Activated T-helper 1 cell treated with Interleukin-2 at 50 U/mL for 16 hours (primary cell): ENCODE measurements around the gene MEG3.

Experiments
- DNase-seq: peaks from one replicate; pipeline ENCODE4 v3.0.0-alpha.2; 2020; ENCODE audit warnings: low read depth

MEG3 gene

DNA sequence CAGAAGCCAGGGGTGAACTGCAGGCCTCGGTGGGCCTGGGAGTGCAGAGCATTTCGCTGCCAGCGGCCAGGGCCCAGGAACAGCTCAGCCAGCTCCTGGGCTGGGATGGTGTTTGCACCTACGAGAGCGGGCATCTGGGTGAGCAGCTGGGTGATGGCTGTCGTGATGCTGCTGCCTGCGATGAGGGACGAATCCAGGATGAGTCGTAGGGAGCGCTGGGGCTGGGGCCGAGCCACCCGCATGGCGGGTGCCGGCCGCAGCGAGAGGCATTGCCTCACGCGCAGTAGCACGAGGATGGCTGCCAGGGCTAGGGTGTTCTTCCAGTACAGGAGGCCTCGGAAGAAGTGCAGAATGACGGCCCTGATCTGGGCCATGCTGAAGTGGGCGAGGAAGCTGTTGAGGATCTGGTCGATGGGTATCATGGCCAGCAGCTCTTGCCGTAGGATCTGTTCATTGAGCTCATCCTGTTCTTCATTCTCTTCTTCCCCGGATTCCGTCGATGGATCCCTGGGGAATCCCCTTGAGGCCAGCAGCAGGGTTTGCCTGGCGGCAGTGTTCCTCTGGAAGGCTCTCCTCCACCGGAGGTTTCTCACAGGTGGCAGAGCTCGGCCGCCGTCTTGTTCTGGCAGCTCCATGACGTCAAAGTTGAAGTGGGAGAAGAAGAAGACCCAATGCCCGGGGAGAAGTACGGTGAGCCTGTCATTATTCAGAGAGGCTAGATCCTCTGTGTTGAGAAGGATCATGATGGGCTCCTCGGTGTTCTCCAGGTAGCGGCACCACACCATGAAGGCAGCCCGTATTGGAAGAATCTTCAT is 55.5 kb downstream of the MEG3 start:
- DNase-seq: no peak

DNA sequence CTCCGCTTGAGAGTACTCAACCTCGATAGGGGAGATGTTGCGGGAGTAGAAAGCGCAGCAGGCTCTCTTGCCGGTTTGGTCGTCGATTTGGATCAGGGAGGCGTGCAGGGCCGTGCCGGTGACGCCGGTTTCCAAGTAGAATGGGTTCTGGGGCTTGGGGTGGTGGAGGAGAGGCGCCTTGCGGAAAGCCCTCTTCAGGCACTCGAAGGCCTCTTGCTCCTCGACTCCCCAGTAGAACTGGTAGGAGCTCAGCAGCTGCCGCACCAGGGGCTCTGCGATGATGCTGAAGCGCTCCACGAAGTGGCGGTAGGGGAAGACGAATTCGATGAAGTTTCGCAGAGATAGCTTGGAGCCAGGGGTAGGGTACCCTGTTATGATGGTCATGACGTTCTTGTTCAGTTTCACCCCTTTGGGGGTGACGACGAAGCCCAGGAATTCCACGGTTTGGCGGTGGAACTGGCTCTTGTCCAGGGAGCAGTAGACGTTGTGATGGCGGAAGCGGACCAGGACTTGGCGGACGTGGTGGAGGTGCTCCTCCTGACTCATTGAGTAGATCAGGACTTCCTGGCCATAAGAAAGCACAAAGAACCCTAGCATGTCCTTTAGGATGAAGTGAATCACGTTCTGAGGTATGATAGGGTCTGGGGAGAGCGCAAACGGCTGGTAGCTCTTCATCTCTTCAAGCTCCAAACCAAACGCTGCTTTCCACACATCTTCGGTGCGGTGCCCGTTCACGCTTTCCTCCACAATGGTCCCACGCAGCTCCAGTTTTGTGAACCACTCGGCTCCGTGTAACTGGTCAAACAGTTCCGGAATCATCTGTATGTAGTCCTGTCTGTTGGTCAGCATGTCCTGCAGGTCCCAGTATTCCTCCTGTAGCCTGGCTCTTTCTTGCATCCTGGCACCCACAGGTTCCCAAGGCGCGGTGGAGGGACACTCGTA is 56.4 kb downstream of the MEG3 start:
- DNase-seq: no peak

DNA sequence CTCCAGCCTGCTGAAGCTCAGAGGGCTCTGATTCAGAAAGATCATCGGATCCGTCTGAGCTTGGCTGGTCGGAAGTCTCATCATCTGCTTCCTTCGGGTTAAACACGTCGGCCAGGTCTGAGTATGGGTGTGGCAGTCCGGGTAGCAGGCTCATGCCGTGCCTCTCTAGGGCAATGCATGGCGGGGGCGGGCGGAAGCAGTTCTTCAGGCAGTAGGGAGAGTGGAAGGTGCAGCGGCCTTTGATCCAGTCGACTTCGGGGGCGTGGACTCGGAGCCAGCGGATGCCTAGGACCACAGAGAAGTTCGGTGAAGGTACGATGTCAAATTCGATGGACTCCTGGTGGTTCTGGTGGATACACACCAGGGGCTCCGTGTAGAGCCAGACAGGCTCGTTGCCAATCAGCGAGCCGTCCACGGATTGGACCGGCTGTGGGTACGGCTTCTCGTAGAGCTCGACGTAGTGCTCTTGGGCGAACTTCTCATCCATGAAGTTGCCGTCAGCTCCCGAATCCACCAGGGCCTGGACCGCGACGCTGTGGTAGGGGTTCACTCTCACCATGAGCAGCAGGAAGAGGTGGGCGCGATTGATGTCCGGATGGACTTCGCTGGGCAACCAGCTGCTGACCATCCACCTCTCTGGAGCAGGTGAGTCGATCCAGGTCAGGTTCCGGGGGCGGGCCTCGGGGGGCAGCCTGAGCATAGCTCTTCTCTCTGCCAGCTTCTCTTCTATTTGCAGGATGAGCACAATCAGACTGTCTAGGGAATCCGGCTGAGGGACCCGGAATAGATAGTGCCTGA is 57.3 kb downstream of the MEG3 start:
- DNase-seq: no peak

DNA sequence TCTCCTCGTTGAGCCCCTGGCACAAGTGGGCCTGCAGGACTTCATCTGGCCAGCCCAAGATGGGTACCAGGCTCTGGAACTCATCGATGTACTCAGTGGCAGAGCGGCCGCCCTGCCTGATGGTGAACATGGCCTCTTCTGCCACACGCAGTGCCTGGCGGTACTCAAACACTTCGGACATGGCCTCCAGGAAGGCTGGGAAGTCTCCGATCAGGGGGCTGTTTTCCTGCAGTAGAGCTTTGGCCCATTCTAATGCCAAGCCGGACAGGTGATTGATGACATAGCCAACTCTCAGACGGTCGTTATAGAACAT is 57.8 kb downstream of the MEG3 start:
- no peak for DNase-seq

DNA sequence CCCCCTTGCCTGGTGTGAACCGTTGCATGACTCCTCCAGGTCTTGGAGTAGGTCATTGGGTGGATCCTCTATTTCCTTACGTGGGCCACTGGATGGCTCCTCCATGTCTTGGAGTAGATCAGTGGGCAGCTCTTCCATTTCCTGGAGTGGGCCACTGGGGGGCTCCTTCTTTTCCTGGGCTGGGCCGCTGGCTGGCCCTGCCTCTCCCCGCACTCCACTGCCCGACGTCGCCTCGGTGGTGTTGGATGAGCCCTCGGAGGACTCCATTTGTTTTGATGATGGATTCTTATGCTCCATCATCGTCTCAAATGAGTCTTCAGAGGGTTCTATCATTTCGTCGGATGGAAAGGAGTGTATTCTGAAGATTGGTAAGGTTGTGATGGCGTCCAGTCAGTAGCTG is 58.5 kb downstream of the MEG3 start:
- DNase-seq: no peak

DNA sequence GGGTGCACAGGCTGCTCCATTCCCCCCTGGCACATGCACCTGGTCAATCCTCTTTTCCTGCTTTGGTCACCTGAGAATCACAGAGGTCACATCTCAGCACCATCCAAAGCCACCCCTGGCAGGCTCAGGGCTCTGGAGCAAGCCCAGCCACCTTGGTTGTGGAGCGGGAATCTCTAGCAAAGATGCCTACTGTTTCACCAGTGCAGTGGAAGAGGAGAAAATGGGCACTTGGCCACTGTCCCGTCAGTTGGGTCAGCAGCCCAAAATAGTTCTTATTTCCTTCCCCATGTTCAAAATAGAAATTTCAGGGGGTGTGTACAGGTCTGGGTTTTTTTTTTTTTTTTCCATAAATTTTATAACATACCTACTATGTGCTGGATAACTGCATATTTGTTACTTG is 59.3 kb downstream of the MEG3 start:
- DNase-seq: no peak

DNA sequence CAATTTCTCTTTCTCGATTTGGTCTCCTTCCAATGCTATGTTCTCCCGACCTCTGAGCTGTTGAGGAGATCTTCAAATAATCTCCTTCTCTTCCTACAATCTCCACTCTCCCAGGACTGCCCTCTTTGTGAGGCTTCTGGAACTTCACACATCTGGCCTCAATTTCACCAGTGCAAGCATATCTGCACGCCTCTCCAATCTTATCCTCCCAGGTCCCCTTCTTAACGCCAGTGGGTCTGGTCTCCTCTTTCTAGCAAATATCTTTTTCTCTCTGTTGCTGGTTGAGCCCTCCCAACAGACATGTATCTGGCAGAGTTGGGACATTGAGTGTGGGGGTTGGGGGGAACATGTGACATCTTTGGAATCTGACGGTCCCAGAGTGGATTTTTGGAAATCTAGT is 59.7 kb downstream of the MEG3 start:
- no peak for DNase-seq

DNA sequence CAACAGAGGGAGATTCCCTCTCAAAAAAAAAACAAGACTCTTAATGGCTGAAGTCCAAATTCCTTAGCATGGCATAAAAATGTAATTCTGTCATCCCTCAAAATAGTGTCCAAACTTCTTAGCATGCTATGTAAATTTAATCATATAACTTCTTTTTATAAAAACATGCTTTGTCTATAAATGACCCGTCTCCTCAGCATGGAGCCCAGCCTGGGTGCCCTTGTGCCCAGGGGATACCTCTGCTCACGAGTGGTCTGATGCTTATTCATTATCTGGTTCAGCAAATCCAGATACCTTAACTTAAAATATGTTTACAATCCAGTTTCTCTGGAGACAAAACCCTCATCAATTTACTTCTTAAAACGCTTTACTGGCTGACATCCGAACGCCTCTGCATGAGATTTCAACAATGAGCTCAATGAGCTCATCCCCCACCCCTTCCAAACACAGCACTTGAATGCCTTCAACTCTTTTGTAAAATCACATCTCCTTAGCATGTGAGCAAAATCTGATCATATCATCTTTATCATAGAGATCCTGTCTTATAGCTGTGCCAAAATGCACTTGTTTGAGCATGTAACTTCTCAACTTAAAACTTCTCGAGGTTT is 61.9 kb downstream of the MEG3 start:
- DNase-seq: no peak

DNA sequence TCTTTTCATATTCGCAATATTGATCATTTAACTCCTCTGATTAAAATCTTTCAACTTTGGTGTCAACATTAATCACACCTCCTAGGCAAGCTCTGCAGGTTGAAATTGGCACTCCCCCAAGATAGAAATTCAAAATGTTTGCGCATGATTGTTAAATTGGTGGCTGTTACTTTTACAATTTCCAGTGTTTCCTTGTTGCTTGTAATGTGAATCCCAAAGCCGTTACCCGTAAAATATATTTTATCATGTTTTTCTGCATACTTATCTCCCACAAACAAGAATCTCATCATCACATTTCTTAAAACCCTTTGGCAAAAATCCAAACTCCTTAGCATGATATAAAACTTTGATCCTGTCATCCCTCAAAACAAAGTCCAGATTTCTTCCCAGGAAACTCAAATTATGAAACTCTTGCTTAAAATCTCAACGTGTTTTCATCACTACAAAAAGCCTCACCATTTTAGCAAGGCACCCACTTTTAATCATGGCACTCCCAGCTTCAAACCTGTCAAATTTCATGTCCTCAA is 62.9 kb downstream of the MEG3 start:
- DNase-seq: no peak

DNA sequence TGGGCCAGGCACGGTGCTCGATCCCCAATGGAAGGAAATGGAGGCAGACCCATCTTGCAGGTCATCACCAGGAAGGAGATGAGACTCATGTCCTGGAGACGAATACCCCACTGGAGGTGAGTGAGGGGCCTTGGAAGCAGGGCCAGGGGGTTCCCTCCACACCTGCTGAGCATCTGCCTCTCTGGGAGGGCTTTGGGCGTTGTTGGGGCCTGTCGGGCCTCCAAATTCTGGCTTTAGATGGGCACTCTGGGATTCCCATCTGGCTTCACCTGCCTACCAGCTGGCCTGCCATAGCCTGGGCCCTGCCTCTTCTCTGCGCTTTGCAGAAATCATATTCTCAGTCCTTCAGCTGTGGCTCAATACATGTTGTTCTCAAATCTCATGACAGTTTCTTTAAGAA is 63.7 kb downstream of the MEG3 start:
- no peak for DNase-seq

DNA sequence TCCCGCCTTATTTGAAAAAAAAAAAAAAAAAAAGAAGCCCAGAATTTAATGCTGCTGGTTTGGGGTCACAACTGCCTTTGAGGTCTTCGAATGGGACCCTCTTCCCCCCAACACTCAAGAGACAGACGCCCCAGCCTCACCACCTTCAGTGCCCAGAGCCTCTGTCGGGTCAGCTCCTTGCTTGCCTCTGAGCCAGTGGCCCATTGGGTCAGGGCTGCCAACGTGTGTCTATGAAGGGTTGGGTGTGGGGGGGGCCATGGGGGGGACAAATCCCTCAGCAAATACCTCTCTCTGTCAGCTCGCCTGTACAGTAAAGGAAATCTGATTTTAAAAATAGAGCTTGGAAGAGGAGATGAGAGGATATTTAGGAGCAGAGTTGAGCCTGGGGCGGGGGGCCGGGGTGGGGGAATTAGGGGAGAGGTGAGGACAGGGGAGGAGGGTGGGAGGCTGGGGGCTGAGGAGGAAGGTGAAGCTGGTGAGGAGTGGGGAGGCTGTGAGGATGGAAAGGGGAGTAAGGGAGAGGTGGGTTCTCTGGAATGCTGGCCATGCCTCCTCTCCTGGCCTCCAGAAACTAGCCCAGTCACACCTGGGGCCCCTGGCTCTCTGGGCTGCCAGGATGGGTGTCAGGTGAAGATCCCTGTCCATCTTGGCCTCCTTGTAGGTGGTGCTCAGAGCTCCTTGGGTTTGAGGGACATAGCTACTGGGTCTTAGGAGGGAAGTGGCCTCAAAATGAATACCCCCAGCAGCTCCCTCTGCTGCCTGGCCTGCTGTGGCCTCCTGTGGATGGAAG is 64.3 kb downstream of the MEG3 start:
- no peak for DNase-seq

DNA sequence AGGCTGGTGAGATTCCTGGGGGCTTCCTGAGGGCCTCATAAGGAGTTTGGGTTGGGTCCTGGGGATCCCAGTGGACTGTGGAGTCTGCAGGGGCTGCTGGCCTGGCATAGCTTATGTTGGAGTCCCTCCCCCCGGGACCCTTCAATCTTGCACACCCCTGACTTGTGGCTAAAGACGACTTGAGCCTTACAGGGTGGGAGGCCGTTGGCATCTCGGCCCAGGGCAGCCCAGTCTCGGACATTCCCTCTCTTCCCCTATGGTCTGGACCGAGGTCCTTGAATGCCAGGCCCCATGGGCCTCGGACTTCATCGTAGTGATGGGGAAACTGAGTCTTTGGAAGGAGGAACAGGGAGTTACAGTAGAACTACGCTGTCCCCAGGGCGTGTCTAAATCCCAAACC is 65.1 kb downstream of the MEG3 start:
- no peak for DNase-seq

DNA sequence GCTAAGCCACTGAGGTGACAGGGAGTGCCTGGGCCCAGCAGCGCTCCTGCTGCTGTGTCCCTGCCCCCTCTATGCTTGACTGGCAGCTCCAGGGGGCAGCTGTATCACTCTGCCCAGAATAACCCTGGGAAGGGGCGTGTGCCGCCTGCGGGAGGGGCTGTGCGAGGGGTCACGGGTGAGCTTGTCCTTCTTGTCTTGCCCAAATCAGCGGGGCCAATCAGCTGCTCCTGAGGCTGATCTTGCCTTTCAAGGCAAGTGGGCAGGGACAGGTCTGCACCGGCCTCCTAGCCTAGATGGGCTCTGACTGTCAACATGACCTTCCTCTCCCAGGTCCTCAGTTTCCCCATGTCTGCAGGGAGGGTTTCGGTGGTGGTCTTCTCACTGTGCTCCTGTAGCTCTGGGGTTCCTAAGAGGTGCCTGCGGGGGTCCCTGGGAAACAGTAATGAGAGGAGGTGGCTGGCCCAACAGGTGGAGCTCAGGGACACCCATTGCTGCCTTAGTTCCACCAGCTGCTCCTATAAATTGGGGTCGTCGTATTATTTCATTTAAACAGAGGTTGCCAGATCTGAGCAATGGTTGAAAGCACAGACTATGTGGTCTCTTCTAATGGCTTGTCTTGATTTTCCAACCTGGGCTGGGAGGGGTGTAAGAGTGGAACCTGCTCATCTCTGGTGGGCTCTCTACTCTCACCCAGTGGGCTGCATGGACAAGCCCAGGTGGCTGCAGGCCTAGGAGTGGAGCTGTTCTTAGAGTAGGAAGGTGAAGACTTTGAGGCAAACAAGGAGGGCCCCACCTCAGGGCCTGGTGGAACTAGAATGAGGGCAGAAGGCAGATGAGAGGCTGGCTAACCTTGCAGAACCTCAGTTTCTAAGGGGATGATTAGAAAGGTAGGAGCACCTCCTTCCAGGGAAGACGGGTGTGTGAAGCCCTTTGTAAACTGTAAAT is 65.9 kb downstream of the MEG3 start:
- no peak for DNase-seq

DNA sequence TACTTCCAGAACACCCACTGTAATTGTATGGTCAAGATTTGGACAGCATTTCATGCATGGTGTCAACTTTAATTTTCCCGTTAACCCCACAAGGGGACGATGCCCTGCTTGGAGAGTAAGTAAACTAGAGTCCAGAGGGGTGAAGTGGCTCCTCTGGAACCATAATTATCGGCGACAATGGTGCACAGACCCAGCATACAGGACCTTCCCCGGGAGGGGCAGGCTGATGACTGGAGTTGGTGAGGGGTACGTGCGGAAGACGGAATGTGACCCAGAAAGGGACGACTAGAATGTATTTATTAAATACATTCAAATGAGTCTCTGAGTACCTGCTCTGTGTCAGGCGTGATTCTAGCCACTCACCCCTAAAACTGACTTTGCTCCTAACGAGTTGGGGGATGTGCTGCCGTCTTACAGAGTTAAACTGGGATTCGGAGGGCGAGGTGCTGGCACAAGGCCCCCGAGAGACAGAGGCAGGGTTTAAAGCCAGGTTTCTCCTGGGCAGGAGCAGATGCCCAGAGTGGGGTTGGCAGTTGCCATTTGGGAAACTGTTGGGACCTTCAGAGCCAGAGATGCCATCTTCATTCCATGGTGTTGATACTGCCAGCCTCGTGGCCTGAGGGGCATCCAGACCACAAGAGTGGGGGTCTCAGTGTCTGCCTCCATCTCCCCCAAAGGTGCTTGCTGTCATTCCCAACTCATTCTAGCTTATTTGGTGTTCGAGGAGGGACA is 66.7 kb downstream of the MEG3 start:
- DNase-seq: no peak

DNA sequence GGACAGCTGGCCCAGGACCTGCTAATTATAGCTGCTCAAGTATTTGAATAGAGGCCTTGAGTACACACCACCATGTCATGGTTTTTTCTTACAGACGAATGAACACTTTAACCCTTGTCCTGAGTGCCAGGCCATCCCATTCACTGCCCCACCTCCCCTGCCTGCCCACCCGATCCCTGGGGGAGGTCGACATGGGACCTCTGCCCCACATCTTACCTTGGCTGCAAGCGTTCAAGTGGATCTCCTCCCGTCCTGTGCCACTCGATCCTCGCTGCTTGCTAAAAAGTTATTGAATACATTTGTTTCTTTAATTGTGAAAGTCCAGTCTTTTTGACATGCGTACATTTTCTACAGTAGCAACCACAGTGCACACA is 67.3 kb downstream of the MEG3 start:
- no peak for DNase-seq

DNA sequence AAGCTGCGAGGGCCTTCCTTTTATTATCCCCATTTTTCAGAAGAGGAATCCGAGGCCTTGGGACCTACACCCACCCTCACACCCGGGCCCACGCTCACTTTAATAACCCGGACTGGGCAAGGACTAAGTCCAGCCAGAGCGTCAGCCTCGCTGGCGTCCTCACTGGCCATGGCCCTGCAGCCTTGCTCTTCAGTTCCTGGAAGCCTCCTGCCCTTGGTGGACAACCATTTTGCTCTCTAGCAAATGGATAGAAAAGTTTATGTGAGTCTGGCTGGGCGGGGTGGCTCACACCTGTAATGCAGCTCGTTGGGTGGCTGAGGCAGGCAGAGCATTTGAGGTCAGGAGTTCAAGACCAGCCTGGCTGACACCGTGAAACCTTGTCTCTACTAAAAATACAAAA is 67.8 kb downstream of the MEG3 start:
- DNase-seq: no peak

DNA sequence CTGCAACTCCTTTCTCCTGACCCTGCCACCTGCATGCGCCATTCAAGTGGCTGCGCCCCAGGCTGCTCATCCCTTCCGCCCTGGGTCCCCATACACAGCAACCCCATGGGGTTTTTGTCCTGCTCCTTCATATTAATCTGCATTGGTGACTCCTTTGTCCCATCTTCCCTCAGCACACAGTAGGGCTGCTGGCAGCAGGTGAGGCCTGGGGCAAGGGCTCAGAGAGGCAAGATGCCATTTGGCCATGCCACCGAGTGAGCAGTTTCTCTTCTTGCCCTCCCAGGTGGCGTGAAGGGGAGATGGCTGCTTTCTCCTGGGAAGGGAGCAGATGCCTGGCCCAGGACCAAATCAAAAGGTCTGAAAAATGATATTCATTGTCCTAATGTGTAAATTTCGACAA is 68.5 kb downstream of the MEG3 start:
- no peak for DNase-seq

DNA sequence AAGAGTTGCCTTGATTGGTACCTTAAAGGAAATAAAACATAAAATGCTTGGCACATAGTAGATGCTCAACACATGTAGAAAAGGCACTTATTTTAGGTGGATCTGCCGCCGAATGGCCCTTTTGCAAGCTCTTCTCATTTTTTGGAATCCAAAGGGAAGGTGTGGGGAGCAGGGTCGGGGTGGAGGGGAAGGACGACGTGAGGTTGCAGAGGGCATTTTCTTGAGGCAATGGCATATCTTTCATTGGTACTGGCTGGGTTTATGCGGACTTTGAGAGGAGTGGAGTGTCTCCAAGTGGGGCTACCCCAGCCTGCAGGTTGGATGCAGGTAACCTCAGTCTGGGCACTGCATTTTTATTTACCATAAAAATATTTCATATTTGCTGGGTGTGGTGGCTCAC is 69.5 kb downstream of the MEG3 start:
- DNase-seq: no peak

DNA sequence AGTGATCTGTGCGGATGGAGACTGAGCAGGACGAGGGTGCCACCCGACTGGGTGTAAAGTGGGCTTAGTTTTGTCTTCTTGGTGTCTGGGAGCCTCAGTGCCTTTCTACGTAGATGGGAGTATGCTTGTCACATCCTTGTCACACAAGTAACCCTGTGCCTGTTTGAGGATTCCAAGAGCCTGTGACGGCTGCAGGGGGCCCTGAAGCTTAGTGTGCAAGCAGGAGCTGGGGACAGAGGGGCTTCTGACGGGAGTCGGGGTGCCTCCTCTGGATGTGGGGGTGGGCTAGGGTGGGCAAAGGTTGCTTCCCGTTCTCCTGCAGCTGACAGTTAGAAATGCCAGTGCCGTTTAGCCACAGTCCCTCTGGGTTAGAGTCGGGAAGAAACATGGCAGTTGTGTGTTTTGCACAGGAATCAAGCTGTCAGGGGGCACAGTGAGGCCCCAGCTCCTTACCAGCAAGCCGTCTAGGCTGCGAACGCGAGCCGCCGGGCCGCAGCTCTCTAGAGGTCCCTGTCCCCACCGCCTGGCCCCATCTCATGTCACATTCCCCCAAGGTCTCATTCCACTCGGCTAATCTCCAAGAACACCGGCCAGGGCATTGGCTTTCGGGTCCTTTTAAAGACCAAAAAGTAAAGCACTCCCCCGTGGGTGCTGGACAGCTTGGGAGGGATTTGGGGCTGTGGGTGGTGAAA is 70.6 kb downstream of the MEG3 start:
- no peak for DNase-seq
